KOPT-K1 (cell line): ENCODE results near the gene STAC2.

Experiments used
- H3K27ac ChIP-seq: fragments of 200-600 bp; sonication (generic); 2 replicates; pipeline ENCODE4 v1.5.1; 2016; ENCODE audit warnings: antibody characterized with exemption, mild to moderate bottlenecking, low read depth, low read length; ENCODE audit not compliant: poor library complexity, severe bottlenecking
- H3K36me3 ChIP-seq: fragments of 200-600 bp; sonication (generic); 2 replicates; pipeline ENCODE4 v1.5.1; 2017; ENCODE audit warnings: antibody characterized with exemption, mild to moderate bottlenecking, low read length, moderate library complexity; ENCODE audit not compliant: insufficient read depth
- H3K9me3 ChIP-seq: fragments of 200-600 bp; sonication (generic); 2 replicates; pipeline ENCODE4 v1.5.1; 2017; ENCODE audit warnings: antibody characterized with exemption, low read length, mild to moderate bottlenecking; ENCODE audit not compliant: insufficient read depth, poor library complexity, severe bottlenecking

The STAC2 gene

DNA sequence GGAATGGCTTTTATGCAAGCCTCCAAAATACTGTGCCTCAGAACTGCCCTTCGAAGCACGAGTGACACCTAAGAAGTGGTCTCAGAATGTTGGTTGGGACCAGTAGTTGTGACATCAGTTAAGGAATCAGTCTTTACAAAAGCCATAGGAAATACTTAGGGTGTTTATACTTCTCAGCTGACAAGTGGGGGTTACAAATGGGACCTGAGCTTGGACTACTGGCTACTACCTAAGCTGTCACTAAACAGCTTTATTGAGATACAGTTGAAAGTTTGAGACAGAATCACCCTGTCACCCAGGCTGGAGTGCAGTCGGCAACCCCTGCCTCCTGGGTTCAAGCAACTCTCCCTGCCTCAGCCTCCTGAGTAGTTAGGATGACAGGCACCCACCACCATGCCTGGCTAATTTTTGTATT is 20.6 kb downstream of the STAC2 start:
- Histone ChIP-seq H3K27ac (no peak overlapping the region), H3K36me3 (peaks cover 53% of the 10 kb centered on the region), H3K9me3 (no peaks in the 10 kb centered on the region)

DNA sequence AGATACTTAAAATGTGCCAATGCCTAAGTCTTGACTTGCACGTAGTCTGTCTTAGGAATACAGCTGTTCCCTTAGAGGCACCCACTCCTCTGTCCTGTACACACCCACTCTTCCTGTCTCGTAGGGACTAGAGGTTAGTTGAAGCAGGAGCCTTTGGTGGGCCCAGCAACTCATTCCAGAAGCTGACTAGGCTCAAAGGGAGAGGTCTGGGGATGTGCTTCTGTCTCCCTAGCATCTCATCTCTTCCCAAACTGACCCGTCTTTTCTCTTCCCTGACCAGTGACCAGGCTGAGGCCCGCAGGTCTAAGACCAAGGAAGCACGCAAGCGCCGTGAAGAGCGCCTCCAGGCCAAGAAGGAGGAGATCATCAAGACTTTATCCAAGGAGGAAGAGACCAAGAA is 21.5 kb downstream of the STAC2 start:
- Histone ChIP-seq H3K36me3 (peaks cover 53% of the 10 kb centered on the region), H3K27ac (no peak overlapping the region), H3K9me3 (no peaks in the 10 kb centered on the region)

DNA sequence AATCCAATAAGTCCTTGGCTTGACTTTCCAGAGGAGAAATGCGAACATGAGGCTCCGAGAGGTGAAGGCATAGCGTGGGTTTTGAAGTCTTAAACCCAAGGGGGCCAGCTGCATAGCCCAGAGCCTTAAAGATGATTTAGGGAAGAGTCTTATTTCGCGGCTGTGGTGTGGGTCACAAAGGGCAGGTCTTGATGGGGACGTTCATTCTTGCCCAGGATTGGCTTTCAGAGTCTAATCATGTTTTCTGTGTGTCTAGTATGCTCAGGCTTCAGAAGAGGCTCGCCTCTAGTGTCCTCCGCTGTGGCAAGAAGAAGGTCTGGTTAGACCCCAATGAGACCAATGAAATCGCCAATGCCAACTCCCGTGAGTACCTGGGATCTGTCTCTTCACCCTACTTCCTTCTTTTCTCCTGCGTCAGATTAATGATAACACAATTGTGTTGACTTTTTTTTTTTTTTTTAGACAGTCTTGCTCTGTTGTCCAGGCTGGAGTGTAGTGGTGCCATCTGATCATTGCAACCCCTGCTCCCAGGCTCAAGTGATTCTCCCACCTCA is 24.7 kb downstream of the STAC2 start:
- Histone ChIP-seq H3K9me3 (no peaks in the 10 kb centered on the region), H3K27ac (peak overlapping the region; percentile 99), H3K36me3 (peaks cover 51% of the 10 kb centered on the region)

DNA sequence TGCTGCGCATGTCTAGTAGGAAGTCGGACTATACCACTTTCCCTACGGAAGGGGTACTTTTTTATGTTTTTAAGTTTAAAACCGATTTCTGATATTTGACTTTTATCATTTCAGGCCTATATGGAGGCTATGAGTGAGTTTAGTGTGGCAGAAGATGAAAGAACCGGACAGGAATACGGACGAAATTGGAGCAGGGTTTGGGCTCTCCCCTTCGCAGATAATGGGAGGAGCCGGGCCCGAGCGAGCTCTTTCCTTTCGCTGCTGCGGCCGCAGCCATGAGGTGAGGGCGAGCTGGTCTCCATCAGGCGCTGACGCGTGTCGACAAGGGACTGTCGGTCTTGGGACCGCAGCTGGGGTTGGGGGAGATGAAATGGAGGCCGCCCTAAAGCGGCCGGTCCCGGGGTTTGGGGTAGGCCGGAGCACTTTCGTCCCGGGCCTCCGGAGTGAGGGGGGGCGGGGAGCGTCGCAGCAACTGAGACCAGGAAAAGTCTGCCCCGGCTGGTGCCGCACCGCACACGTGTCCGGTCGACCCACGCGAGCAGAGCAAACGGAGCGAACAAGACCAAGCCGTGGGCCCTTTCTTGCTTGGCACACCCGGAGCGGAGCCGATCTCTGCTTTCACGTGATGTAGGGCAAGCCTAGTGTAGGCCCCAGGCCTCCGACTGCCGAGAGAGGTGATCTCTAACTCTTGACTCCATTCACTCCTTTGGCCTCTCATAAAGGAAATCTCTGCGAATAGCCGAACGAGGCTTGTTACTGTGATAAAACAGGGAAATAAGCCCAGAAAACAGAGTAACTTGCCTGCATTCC is 25.5 kb downstream of the STAC2 start, which contains the start of gene RPL19:
Gene RPL19 (plus strand): TSS at position 214 of the 810 bp plus-strand sequence. CDS start 62 bp downstream, at position 276.
- Histone ChIP-seq H3K36me3 (peaks cover 47% of the 10 kb centered on the region), H3K9me3 (no peaks in the 10 kb centered on the region), H3K27ac (peak within 1 kb of the TSS; percentile 99)

DNA sequence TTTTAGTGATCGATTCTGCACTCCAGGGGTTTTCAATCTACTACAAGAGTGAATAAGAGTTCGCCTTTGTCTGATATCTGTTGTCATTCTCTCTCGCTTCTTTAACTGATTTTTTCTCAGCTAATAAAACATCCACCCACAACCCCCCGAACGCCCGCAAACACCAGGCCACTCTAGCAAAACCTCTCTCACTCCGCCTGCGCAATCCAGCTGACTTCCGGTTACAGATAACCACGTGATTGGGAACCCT is 26.0 kb downstream of the STAC2 start:
- Histone ChIP-seq H3K27ac (peak overlapping the region; percentile 99), H3K9me3 (no peaks in the 10 kb centered on the region), H3K36me3 (peaks cover 45% of the 10 kb centered on the region)

DNA sequence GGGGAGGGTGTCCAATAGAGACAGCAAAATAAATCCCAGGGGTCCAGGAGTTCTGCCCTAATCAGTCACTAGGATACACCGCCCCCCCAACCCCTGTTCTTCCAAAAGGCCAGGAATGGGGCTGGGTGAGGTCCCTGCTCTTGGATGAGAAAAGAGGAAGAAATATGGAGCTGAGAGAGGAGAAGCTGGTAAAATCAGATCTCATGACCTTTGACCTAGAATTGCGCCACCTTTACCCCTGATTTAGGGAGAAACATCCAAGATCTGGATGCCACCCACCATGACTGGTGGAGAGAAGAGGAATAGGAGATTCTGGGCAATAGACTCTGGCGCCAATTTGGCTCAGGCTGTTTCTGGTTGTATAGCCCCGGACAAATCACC is 27.6 kb downstream of the STAC2 start:
- Histone ChIP-seq H3K9me3 (no peaks in the 10 kb centered on the region), H3K27ac (peak overlapping the region; percentile 99), H3K36me3 (peaks cover 45% of the 10 kb centered on the region)

DNA sequence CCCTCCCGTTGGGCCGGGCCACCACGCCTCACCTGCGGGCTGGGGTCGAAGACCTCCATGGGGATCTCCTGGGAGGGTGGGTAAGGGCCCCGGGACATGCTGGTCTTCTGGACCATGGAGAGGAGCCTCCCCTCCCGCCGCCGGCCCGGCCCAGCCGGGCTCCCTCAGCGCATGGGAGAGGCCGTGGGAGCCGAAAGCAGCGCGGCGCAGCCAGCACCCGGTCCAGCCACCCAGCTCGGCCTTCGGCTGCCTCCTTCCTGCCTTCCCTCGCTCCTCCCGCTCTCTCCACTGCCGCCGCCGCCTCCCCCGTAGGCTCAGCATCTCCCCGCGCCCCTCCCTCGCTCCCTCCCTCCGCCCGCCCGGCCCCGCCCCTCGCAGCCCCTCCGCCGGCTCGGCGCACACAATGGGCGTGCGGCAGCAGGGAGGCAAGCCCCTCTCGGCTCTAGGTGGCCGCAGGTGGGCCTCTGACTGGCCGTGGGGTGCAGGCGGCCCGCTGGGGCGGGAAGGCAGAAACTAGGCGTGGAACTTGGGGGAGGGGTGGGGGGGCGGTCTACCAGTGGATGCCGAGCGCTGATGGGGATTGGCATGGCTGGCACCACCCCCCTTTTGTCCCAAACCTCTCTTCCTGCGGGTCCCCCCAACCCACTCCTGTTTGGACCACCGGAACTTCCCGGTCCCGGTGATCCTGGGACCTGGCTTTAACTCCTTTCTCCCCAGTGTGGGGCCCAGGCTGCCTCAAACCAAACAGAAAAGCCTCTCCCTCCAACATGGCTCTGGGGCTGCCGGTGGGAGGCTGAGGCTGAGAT is 28.2 kb downstream of the STAC2 start, which contains the start of gene CACNB1:
Gene CACNB1 (minus strand): TSS at position 290 of the 806 bp plus-strand sequence. CDS start 174 bp downstream, at position 116.
- Histone ChIP-seq H3K9me3 (no peaks in the 10 kb centered on the region), H3K27ac (peak within 1 kb of the TSS; percentile 99), H3K36me3 (peaks cover 45% of the 10 kb centered on the region)

DNA sequence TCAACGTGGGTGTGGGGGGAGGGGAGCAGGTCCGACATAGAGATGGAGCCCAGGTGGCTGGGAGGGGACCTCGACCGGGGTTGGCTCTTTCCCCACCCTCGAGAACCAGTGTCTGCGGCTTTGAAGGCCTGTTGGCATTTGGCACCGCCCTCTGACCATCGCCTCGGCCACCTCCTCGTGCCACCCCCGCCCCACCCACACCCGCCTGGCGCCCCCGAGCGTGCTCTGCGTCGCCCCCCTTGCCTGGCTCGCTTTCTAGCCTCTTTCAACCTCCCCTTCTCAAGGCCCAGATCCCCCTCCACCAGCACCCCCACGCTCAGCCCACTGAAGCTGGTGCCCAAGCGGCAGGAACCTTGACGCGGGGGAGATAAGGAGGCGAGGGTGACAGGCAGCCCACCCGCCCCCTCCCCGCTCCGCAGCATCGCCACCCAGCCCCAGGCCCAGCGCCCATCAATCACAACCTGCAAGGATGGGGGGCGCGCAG is 28.9 kb downstream of the STAC2 start:
- no peaks in the 10 kb centered on the region for H3K9me3 ChIP-seq
- H3K36me3 ChIP-seq: peaks cover 45% of the 10 kb centered on the region
- H3K27ac ChIP-seq: peak overlapping the region; percentile 99

DNA sequence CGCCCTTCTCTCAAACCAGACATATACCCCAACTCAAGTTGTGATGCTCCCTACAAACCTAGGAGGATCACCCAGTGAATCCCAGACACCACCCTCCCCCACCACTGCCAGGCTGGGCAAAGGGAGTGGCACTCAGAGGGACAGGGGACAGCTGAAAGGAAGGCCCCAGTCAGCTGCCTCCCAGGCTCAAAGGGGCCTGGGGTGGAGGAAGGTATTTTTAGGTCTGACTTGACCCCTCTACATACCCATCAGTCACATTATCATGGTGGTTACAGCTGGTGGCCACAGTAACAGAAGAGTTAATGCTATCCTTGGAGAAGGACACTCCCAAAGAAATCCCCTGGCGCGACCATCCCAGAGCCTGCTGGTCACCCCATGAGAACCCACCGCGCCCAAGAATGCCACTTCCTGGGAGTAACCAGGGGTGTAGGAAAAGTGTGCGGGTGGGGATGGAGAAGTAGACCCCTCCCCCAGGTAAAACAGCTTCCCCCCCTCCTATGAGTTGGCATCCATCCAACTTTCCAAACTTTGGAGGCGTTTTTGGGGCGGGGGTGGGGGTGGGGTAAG is 29.4 kb downstream of the STAC2 start:
- Histone ChIP-seq H3K36me3 (peaks cover 45% of the 10 kb centered on the region), H3K9me3 (no peaks in the 10 kb centered on the region), H3K27ac (peak overlapping the region; percentile 24)

DNA sequence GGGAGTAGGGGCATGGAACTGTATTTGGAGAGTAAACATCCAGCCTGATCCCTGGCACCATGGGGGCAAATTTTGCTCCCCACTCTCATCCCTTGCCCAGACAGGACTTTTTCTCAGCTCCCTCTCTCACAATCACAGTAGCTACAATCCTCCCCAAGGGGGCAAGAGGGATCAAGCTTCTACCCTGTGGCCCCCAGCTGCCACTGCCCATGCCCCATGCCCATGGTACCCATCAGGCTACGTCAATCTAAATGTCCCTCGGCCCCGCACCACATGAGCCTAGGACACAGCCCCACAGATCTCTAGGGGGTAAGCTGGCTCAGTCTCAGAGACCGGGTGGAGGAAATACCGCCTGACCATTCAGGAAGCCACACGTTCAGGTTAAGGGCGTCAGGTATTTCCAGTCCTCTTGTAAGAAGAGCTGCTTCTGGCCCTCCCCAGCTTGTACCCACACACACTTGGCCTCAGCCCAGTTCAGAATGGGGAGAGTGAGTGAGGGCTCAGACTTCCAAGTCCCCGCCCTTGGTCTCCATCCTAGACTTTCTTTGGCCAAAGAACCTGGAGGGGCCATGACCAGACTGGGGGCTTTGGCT is 30.1 kb downstream of the STAC2 start:
- Histone ChIP-seq H3K9me3 (no peaks in the 10 kb centered on the region), H3K27ac (peak overlapping the region; percentile 24), H3K36me3 (peaks cover 45% of the 10 kb centered on the region)

DNA sequence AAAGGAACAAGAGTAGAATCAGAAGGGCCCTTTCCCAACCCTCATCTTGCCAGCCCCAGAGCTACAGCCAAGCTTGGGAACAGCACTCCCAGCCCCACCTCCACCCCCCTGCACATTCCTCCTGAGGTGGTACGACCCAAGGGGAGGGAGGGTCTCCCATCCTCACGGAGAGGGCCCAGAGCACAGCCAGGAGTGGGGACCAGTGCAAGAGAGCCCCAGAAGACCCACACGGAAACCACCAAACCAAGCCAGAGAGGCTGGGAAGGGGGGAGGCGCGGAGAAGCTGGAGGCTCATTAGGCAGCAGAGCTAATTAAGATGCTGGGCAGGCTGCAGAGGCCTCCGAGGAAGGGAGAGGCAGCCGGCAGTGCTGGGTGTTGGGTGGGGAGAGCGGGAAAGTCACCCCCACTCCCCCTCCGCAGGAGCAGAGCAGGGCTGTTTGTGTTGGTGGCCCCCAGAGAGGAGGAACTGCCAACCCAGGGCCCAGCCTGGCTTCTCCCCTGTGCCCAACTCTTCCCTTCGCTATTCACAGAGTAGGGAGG is 30.7 kb downstream of the STAC2 start:
- Histone ChIP-seq H3K9me3 (no peaks in the 10 kb centered on the region), H3K27ac (no peak overlapping the region), H3K36me3 (peaks cover 50% of the 10 kb centered on the region)

DNA sequence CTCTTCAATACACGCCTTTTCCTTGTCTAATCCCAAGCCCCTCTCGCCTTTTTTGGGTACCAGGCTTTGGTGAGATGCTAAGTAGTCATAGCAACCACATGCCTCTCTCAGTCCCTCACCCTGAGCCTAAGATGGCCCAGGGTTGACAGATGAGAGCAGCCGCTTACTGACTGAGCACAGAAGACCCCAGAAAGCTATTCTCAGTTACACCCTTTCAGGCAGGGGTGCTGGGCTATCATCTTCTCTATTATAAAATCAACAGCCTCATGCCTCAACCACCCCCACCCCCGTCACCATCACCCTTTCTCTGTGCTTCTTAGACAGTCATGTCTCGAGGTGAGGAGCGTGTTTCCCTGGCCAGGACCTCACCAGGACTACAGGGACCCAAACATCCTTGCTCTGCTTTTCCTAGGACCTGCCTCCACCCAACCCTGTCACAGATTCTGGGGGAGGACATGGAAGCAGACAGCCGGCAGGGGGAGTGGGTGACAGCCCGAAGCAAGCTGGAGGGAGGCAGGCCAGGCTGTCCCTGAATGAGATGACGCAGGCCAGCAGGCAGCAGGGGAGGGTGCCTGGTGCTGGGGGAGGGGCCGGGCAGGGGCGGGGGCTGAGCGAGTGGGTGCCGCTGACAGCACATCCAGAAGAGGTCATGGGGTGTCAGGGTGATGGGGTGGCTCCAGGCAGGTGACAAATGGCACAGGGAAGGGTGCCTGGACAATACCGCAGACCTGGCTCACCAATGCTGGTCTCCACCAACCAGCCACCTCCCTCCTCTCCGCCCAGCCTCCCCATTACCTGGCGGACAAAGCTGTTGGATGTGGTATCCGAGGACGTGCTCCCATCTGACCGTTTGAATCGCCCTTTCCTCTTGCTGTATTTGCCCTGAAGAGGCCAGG is 31.4 kb downstream of the STAC2 start:
- Histone ChIP-seq H3K9me3 (no peaks in the 10 kb centered on the region), H3K36me3 (peaks cover 51% of the 10 kb centered on the region), H3K27ac (no peak overlapping the region)

DNA sequence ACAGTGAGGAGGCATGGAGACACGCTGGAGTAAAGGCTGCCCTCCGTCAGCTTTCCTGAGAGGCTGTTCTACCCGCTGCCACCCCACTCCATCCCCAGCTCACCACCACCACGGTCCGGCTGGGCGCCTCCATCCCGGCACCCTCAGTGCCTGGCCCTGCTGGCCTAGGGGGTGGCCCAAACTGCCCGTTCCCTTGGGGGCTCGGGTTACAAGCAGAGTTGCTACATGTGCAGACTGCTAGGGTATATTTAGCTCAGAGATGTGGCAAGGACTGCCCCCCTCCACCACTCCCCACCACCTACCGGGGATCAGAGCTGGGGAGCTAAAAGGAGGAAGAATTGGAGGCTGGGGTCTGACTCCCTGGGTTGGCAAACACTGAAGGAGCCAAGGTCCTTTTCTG is 32.4 kb downstream of the STAC2 start:
- H3K36me3 ChIP-seq: peaks cover 56% of the 10 kb centered on the region
- H3K27ac ChIP-seq: no peak overlapping the region
- no peaks in the 10 kb centered on the region for H3K9me3 ChIP-seq

DNA sequence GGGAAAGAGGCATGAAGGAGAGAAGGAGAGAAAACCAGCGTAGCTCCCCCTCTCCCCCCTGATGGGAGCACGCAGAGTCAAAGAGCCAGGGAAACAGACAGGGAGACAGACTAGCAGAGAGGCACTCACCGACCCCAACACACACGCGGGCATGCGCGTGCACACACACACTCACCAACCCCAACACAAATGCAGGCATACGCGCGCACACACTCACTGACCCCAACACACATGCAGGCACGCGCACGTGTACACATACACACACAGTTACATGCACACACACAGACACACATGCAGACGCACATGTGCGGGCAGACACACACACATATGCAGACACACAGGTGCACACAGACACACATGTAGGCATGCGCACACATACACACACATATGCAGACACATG is 32.8 kb downstream of the STAC2 start:
- no peak overlapping the region for H3K27ac ChIP-seq
- peaks cover 61% of the 10 kb centered on the region for H3K36me3 ChIP-seq
- no peaks in the 10 kb centered on the region for H3K9me3 ChIP-seq
